Measurements from ENCODE around the gene LRP4. TPM values are rescaled to one million over a fixed set of nuclear protein-coding genes. Genes with fewer than 3 reads are reported as not detected.

Gene LRP4
- total RNA-seq, 1 experiment from 2014 or later, result 0.87 TPM

DNA sequence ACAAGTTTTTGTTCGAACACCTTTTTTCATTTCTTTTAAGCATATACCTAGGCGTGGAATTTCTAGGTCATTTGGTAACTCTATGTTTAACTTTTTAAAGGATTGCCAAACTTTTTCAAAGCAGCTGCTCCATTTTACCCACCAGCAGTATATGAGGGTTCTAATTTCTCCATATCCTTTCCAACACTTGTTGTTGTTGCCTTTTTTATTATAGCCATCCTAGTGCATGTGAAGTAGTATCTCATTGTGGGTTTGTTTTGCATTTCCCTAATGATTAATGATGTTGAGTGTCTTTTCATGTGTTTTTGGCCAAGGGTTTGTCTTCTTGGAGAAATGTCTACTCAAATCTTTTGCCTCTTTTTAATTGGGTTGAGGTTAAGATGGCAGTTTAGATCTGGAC is 42.7 kb upstream of the LRP4 start:
- Histone ChIP-seq H3K36me3 (ENCODE audit: low read depth, low read length) (no peaks in the 10 kb centered on the region), H3K27me3 (ENCODE audit: low read length) (no peaks in the 10 kb centered on the region), H3F3A (ENCODE audit: low read length, unreplicated experiment) (no peaks in the 10 kb centered on the region), H3K4me1 (ENCODE audit: insufficient read depth, low read length) (no peaks in the 10 kb centered on the region), H3K9me3 (ENCODE audit: low read length) (no peaks in the 10 kb centered on the region), H2AFZ (ENCODE audit: low read length) (no peak overlapping the region), H4K20me1 (ENCODE audit: low read length) (no peaks in the 10 kb centered on the region), H3K4me2 (ENCODE audit: low read length) (no peak overlapping the region), H3K9me2 (replicated peaks; ENCODE audit: low read length) (no peaks in the 10 kb centered on the region), H3K4me3 (ENCODE audit: low read length) (no peak overlapping the region), H3K27ac (ENCODE audit: low read length) (no peak overlapping the region), H3K79me2 (ENCODE audit: low read length) (no peaks in the 10 kb centered on the region), H3K9ac (ENCODE audit: low read length) (no peak overlapping the region)
- CTCF ChIA-PET, result no interaction called here
- BruUV-seq (replicated peaks), result no TSS peak
- no peak for ATAC-seq
- POLR2A ChIA-PET (ENCODE audit: unreplicated experiment), result interaction anchor here (0.7 kb wide), 1 partner anchor 10 kb away, joined by 4 read pairs; no protein-coding TSS in a partner anchor
- no peak for DNase-seq
- TF ChIP-seq, protein P1, sequence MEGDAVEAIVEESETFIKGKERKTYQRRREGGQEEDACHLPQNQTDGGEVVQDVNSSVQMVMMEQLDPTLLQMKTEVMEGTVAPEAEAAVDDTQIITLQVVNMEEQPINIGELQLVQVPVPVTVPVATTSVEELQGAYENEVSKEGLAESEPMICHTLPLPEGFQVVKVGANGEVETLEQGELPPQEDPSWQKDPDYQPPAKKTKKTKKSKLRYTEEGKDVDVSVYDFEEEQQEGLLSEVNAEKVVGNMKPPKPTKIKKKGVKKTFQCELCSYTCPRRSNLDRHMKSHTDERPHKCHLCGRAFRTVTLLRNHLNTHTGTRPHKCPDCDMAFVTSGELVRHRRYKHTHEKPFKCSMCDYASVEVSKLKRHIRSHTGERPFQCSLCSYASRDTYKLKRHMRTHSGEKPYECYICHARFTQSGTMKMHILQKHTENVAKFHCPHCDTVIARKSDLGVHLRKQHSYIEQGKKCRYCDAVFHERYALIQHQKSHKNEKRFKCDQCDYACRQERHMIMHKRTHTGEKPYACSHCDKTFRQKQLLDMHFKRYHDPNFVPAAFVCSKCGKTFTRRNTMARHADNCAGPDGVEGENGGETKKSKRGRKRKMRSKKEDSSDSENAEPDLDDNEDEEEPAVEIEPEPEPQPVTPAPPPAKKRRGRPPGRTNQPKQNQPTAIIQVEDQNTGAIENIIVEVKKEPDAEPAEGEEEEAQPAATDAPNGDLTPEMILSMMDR (conservative IDR thresholded peaks at IDR 0.05; ENCODE audit: low read depth, low read length), result no peak
- no peak for TF ChIP-seq EZH2phosphoT487 (IDR thresholded peaks at IDR 0.05; ENCODE audit: borderline replicate concordance, low read length)
- TF ChIP-seq EZH2 (IDR thresholded peaks at IDR 0.05; ENCODE audit: low read length, unreplicated experiment), result no peak
- intact Hi-C loops (cut with micrococcal nuclease), result no loop called here

DNA sequence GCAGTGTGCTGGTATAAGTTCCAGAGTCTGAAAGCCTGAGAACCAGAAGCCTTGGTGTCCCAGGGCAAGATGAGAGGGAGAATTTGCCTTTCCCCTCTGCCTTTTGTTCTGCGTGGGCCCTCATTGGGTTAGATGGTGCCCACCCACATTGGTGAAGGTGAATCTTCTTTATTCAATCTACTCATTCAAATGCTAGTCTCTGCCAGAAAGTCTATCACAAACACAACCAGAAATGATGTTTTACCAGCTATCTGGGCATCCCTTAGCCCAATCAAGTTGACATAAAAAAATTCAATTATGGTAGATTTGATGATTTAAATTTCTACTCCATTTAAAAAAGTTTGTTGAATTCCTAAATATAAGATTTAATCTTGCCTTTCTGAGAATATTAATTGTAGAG is 40.4 kb upstream of the LRP4 start:
- TF ChIP-seq, protein P1 (conservative IDR thresholded peaks at IDR 0.05; ENCODE audit: low read depth, low read length), result no peak
- no peak for TF ChIP-seq EZH2phosphoT487 (IDR thresholded peaks at IDR 0.05; ENCODE audit: borderline replicate concordance, low read length)
- TF ChIP-seq EZH2 (IDR thresholded peaks at IDR 0.05; ENCODE audit: low read length, unreplicated experiment), result no peak
- Histone ChIP-seq H3K36me3 (ENCODE audit: low read depth, low read length) (no peaks in the 10 kb centered on the region), H3K27ac (ENCODE audit: low read length) (no peak overlapping the region), H3K9me3 (ENCODE audit: low read length) (no peaks in the 10 kb centered on the region), H4K20me1 (ENCODE audit: low read length) (no peaks in the 10 kb centered on the region), H3K27me3 (ENCODE audit: low read length) (no peaks in the 10 kb centered on the region), H3K79me2 (ENCODE audit: low read length) (no peaks in the 10 kb centered on the region), H3K9ac (ENCODE audit: low read length) (no peak overlapping the region), H2AFZ (ENCODE audit: low read length) (no peak overlapping the region), H3F3A (ENCODE audit: low read length, unreplicated experiment) (no peaks in the 10 kb centered on the region), H3K4me3 (ENCODE audit: low read length) (no peak overlapping the region), H3K4me1 (ENCODE audit: insufficient read depth, low read length) (no peaks in the 10 kb centered on the region), H3K9me2 (replicated peaks; ENCODE audit: low read length) (no peaks in the 10 kb centered on the region), H3K4me2 (ENCODE audit: low read length) (no peak overlapping the region)
- DNase-seq, result no peak
- POLR2A ChIA-PET (ENCODE audit: unreplicated experiment), result no interaction called here
- CTCF ChIA-PET, result no interaction called here
- ATAC-seq, result no peak
- no TSS peak for BruUV-seq (replicated peaks)
- intact Hi-C loops (cut with micrococcal nuclease), result no loop called here

DNA sequence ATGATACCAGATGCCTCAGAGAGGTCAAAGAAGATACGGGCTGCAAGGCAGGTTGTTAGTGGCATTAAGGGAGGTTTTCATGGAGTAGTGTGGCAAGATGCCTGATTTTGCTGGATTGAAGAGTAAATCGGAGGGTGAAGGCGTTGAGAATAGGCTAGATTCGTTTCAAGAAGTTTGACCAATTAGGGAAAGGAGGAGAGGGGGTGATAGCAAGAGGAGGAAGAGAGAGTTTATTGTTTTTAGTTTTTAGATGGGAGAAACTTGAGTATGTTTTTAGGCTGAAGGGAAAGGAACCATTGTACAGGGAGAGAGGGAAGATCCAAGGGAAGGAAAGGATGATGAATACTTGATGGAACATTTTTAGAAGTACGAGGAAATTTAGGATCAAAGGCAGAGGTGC is 34.7 kb upstream of the LRP4 start:
- intact Hi-C loops (cut with micrococcal nuclease), result no loop called here
- H3K27me3 ChIP-seq (ENCODE audit: low read length), result no peaks in the 10 kb centered on the region
- ATAC-seq, result no peak
- no peak for DNase-seq
- BruUV-seq (replicated peaks), result no TSS peak
- no peaks in the 10 kb centered on the region for H3K79me2 ChIP-seq (ENCODE audit: low read length)
- H3K36me3 ChIP-seq (ENCODE audit: low read depth, low read length), result no peaks in the 10 kb centered on the region
- no peaks in the 10 kb centered on the region for H3K9me3 ChIP-seq (ENCODE audit: low read length)
- H3K9me2 ChIP-seq (replicated peaks; ENCODE audit: low read length), result no peaks in the 10 kb centered on the region
- H3K4me1 ChIP-seq (ENCODE audit: insufficient read depth, low read length), result peaks cover 18% of the 10 kb centered on the region
- H3K4me3 ChIP-seq (ENCODE audit: low read length), result no peak overlapping the region
- H3K9ac ChIP-seq (ENCODE audit: low read length), result no peak overlapping the region
- H3K4me2 ChIP-seq (ENCODE audit: low read length), result no peak overlapping the region
- no peaks in the 10 kb centered on the region for H3F3A ChIP-seq (ENCODE audit: low read length, unreplicated experiment)
- ChIA-PET CTCF (no interaction called here), POLR2A (ENCODE audit: unreplicated experiment) (interaction anchor here (0.5 kb wide), 1 partner anchor 366 kb away, joined by 3 read pairs; no protein-coding TSS in a partner anchor)
- H3K27ac ChIP-seq (ENCODE audit: low read length), result no peak overlapping the region
- H4K20me1 ChIP-seq (ENCODE audit: low read length), result no peaks in the 10 kb centered on the region
- TF ChIP-seq EZH2 (IDR thresholded peaks at IDR 0.05; ENCODE audit: low read length, unreplicated experiment), result no peak
- TF ChIP-seq, protein P1 (conservative IDR thresholded peaks at IDR 0.05; ENCODE audit: low read depth, low read length), result no peak
- no peak for TF ChIP-seq EZH2phosphoT487 (IDR thresholded peaks at IDR 0.05; ENCODE audit: borderline replicate concordance, low read length)
- no peak overlapping the region for H2AFZ ChIP-seq (ENCODE audit: low read length)

All from PC-3 (cell line).